Suppressor macrophage treated with lipopolysaccharide for 1 hour (primary cell): ENCODE results near the gene EFCAB6.

Source experiments
- DNase-seq, 3 donors: peaks; one replicate each; pipeline ENCODE4 v3.0.0-alpha.2; 2020 to 2022

The EFCAB6 gene

DNA sequence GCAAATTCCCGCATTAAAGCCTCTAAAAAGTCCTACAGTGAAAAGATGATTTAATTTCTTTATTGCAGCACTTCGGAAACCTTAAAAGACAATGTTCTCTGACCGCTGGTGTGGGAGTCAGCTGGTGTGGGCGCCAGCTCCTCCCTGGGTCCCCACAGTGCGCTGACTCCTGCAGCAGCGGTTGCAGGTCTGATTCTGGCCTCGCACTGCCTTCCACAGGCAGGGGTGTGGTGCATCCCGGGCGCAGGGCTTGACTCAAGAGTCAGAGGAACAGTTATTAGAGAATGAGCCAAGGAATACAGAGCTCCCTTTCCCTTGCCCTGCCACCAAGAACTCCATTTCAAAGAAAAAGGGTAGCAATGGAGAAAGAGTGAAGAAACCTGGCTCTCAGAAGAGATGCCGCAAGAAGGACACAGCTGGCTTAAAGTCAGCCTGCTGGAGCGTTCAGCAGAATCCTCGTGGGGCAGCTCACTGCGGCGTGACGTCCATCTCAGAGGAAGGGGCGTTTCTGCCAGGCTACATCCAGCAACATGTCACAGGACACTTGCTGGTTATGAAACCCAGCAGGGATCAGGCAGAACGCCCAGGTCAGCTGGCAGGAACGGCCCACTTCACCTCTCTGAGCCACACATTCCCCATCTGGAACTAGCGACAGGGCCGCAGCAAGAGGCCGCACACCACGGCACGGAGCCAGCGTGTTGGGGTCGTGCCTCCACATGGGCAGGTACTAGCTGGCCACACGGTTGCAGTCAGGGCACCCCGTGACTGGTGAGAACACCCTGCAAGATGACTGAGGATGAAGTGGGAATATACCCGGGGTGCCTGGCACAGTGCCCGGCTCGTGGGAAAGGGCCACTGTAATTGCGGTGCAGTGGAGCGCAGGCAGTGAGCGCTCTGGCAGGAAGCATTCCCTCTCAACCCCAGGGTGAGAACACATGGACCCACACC, 18.1 kb upstream of the EFCAB6 start:
- DNase-seq = no peak

DNA sequence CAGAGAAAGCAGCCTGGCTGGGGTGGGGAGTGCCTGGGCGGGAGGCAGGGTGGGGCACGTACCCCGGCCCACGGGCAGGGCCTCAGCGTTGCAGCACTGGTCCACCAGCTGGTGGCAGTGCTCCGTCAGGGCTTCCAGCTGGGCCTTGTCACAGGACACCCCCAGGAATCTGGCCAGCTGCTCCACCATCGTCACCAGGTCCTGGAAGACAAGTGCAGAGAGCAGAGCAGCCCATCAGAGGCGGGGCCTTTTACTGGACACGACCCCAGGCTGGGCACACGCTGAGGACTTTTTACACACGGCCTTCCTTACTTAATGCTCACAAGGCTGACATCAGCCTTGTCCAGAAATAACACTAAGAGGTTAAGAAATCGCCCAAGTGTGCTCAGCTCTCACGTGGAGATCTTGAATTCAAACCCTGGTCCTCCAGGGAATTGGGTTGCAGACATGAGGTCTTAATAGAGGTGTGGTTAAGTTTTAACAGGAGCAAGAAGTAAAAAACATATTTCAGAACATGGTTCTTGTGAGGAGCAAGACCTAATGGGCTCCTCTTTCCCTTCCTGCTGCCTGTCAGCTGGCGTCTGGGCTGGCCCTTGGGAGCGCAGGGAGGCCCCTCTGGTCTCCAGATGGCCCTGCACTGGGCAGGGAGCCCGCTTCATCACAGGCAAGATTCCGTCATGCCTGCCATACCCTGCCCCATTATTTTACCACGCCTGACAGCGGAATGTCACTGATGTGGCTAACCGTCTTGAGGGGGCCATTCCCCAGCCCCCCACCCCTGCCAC, 17.1 kb upstream of the EFCAB6 start:
- DNase-seq = no peak

DNA sequence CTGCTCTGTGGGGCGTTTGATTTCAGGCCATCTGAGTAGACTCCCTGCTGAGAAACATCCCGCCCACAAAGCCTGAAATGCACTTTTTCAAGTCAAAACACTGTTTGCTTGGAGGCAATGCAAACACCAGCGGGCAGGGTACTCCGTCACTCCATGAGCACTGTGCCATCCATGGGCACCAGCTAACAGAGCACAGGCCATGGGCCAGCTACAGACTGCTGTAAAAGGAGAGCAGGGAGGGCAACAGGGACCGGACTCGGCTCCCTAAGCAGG, 16.6 kb upstream of the EFCAB6 start:
- DNase-seq = no peak

DNA sequence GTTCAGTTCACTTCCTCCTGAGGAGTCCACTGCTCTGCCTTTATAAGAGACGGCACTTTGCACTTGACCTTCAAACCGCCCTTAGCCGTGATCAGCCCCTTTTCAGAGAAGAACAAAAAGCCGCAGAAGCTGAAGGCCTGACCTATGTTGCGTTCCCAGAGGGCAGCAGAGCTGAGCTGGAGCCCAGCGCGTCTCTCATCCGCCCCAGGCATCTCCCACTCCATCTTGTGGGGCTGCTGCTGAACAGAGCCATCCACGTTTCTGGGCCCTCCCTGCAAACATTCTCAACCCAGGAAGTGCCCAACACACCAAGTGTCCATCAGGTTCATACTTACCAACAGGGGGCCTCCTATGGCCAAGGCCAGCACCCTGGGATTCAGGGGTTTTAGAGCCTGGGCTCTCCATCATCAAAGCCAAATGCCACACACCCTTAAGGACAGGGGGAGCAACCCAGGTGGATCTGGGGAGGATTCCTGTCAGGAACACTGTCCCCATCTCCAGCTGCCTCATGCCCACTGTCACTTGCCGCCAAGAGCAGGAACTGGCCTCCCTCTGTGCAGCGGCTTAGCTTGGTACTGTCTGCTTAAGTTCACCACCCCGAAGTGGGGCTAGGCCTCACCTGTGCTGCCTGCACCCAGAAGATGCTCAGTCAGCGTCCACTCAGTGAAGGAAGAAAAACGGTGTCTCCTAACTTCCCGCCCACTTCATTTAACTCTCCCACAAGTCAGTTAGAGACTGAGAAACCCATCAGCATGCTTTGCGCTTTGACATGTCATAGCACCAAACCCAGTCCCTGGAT, 16.0 kb upstream of the EFCAB6 start:
- no peak for DNase-seq

DNA sequence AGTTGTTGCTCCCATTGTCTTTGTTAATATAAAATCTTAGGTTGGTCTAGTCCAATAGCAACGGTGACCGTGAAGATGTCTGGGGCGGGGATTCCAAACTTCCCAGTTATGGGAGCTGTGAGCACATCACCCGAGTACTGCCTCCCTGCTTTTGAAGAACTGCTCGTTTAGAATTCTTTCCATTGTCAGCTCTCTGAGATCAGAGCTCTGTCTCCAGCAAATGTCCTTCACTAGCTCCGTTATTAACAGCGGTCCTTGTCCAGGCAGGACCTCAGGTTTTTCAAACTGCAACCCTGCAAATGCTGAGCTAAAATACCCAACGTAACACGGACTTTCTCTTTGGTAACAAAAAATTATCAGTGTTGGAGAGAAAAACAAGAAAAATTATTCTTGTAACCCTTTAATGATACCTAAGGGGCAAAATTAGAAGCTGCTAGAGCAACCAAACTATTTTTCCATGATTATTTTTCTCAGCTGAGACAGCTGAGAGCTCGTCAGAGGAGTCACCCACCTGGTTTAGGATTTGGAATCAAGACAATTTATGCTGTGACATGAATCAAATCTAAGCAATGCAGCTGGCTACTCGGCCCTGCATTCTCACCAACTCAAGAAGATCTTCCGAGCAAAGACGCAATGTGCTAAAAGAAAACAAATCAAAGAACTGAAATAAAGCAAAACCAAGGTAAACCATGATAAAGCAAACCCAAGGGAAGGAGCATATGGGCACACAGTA, 15.1 kb upstream of the EFCAB6 start:
- DNase-seq = no peak

DNA sequence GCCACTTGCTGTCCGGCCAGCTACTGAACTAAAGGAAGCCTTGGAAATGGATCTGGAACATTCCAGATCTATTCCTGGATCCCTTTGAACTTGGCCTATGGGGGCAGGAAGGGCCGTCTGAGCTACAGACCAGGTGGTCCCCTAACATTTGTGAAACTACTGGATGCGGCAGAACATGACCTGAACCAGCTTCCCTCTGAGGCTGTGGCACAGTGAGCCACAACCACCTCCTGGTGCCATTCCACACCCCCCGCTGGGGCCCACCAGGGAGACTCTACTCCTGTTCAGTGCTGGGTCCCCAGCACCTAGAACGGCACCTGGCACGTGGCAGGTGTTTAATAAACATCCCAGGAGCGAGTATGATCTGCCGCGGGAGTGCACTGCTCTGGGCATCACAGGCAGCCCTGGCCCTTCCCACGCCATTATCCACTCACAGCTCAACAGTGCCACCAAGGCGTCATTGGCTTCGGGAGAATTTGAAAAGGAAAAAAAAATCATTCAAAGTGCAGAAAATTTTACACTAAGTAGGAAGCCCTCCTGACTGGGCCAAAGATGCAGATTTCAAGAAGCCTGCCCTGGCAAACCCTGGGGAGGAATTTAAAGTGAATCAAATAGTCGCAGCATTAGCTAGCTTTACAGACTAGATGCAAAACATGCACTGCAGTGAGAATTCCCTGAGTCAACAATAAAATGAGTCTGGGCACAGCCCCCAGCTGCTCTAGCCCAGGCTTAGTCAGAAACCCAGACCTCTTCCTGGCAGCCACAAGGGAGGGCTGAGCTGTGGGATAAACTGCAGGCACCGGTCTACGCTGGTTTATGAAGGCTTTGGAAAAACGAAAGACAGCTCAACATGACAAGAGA, 14.3 kb upstream of the EFCAB6 start:
- DNase-seq = peak in 2 of 3 donors; percentile 5 to 18

DNA sequence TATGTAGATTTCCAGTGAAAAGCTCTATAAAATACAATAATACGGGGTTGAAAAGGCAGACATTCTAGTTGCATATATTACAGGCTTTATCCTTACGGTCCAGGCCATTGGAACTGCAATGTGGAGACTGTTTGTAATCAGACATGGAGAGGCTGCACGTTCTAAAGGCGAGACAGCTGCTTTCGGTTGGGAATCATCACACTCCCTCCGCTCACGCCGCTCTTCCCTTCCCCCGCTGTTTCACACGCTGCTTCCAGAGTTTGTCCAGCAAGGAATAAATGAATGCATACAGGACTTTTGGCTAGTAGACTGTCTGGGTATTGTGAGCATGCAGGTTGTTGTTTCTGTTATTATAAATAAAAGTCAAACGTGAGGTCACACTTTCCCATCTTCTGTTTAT, 13.5 kb upstream of the EFCAB6 start:
- DNase-seq = no peak

DNA sequence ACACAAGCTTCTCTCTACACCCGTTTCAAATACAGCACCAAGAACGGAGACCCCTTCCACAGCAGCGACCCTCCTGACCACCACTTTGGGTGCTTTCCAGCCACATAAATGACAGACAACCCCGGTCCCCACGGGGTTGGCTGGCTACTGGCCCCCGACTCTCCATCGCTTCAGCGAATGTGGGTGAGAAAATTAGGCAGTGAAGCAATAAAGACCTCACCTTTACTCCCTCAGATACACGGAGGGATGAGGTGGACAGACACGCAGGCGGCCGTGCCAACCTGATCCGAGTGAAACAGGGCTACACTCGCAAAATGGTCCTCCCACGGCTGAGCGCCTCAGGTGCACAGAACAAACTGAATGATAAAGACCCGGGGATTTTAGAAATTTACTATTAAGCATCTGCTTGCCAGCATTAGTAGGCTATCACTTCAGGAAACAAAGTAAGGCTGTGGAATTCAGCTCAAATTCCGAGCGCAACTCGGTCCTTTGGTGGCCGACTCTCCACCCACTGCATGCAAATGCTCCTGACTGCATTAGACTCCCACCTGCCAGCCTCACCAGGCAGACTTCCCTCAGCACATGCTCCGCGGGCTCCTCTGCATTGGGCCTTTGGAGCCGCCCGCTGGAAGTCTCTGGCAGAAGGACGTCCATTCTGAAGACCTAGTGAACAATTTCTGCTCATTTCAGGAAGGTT, 12.8 kb upstream of the EFCAB6 start:
- DNase-seq = no peak

DNA sequence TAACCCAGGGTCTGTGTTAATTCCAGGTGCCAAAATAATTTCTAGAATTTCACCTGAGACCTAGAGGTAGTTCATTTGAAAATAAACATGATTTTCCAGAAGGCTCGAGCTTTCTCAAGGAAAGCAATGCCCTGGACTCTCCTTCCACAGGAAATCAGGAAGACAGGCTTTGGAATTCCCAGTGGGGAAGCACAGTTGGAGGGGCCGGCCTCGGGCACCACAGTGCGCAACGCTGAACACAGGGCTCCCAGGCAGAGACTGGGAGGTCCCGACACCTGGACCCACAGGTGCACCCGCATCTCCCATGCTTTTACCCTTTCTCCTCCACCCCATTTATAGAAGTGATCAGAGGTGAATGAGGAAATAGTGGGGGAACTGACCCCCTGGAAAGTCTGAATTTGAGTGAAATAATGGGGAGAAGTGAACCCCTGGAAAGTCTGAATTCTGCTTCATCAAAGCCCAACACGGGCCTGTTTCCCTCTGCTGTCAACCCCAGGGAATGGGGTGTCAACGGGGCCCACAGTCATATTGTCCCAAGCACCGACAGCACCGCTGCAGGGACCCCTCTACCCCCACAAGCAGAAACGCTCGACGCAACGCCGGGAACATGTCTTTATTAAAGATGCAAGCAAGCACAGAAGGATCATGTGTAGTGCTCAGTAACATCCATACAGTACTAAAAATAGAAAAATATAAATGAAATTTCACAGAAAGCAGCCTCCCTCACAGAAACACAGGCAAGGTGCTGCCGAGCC, 12.0 kb upstream of the EFCAB6 start:
- no peak for DNase-seq

DNA sequence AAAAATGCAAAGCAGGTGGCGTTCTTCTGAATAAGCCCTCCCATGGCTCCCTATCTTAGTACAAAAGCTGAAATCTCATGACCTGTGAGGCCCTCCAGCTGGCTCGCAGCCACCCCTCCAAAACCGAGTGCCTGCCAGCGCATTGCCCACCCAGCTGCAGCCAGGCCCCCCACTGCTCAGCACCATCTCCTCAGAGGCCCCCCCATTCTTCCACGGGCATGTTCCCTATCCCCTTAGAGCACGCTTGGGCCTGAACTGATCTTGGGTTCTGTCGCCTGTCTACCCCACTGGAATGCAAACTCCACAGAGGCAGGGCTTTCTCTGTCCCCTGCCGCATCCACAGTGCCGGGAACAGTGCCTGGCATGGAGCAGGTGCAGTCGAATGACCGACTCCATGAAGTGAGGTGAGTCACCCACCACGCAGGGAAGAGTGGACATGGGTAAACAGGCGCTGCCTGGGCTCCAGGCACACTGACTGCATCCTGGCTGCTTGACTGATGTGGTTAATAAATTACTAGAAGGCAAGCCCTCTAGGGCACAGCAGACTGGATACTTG, 11.3 kb upstream of the EFCAB6 start:
- DNase-seq = no peak

DNA sequence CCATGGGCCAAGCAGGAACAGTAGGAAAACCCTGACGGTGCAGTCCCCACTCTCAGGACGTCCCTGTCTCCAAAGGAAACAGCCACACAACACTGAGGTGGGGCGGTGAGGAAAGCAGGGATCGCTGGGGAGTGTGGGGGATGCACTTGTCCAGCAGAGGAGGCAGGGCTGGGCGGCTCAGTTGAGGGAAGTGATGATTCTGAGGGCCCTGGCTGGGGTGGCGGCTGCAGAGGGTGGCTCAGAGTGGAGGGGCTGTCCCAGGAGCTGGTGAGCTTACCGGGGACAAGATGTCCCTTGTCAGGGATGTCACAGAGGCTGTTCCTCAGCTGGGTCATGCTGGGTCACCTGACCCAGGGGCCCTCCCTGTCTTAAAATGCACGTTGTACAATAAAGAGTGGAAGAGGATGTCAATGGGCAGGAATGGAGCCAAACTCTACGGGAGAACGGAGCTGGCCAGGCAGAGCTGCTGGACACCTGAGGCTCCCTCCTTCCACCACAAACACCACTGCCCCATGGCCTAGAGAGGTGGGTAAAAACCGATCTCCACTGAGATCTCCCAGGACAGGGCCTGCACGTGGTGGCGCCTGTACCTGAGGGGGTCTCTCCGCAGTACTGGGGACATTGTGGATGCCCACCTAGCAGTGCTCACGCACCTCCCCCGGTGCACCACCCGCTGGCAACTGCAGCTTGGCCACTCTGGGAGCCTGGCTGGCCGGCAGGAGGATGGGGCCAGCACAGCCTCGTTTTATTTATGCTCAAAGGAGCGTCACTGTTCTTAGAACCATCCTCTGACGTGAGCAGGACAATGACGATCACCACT, 9.7 kb upstream of the EFCAB6 start:
- no peak for DNase-seq

DNA sequence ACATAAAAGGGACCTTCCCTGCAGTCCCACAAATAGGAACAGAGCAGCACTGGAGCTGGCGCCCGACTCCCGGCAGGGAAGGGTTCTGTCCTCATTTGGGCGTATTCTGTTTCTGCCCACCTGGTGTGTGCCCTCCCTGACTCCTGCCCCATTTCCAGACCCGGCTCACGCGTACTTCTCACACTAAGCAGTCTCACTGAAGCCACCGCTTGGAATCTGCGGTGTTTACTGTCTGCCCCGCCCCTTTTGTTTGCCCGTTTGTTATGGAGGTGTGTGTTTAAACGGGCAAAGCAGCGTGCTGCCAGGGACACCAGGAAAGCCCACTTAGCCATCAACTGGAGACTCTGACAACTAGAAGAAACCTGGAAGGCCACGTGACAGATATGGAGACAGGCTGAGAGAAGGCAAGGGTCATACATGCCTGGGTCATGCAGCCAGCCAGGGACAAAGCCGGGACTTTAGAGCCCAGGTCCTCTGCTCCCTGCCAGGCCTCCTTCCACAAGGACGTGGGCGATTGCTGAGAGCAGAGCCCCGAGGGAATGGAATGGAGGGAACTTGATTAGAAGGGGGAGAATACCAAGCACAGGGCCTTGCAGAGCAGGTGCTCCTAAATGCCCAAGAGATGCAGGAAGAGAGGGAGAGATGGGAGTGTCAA, 8.7 kb upstream of the EFCAB6 start:
- no peak for DNase-seq

DNA sequence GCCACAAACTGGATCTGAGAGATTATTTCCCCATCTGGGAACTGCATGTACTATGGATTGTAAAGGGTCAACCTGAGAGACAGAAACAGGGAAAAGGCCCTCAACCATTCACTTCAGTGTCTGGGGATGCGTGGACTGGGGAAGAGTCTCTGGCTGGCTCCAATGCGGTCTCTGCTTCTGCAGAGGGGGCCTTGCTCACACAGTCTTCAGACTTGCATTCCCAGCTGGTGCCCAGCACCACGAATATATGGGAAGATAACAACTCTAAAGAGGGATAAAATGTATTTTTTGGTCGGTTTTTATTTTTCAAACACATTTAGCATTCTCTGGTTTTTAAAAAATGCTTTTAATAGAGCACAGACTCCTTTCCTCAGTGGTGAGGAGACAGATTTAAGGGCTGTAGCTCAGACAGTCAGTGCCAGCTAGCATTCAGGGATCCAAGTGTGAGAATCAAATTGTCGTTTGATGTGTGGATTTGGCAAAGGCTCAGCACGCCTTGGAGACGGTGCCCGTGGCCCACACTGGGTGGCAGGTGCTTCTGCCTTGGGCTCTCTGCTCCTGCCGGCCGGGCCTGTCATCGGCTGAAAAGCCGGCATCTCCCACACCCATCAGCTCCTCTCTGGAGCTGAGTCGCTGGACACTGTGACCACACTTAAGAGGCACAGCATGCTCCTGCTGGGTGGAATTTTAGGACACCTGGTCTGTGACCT, 8.0 kb upstream of the EFCAB6 start:
- no peak for DNase-seq

DNA sequence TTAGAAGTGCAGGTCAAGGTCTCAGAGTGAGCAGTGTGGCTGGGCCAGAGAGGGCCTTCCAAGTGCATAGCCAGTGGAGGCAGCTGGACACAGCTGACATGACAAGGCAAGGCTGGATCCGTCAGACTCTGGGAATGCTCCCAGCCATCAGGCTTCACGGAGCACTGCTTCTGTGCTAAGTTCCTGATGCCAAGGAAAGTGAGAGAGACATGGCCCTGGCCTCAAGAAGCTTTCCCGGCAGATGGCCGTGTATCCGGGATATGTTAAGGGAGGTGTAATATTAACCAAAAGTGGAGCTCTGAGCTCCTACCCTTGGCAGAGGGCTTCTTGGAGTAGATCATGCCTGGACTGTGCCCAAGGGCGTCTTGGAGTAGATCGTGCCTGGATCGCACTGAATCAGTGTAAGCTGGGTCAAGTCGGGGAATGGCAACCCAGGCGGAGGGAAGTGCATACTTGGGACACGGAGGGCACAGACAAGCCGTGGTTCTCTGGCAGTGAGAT, 7.4 kb upstream of the EFCAB6 start:
- no peak for DNase-seq

DNA sequence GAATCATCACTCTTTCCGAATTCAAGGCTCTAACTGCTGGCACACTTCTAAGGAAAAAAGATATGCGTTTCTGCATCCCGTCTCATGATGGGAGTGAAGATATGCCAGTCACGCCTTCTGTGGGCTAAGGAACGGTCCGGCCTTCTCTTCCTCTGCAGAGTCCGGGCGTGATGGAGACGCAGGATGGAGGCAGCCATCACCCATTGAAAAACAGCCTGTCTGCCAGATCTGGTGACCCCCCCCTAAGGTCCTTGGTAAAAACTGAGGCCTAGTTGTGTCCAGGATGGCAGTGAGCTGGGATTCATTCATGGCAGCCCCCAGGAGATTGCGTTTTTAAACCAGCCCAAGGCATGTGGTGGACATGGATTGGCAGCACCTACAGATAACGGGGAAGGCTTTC, 6.9 kb upstream of the EFCAB6 start:
- DNase-seq = no peak

DNA sequence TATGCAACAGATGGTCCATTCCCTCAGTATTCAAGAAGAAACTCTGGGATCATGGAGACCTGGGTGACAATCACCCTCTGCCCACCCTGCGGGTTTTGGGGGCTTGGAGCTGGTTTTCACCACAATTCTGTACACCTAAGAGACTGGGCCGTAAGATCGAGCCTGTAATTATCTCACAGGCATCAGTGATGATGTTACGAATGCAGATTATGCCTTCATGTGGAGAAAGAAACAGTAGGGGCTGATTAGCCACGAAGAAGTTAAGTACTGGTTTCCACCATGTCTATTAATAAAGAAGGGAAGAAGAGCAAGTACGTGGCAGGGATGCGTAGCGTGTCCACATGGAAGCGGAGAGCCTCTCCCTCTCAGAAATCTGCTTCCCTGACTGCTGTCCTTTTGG, 5.3 kb upstream of the EFCAB6 start:
- DNase-seq = no peak

DNA sequence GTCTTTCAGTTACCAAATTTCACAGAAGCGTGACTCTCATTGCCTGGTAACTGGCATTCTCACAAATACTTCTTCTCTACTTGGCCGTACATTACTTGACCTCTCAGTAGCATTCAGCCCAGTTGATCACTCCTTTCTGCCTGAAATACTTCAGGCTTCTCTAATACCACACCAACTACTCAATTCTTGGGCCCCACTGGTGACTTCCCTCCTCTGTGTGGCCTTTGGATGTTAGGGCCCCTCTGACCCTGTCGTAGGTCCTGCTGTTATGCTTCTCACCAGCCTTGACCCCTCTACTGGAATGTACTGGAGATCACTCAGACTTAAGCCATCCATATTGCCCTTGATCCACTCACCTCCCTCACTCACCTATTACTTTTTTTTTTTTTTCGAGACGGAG, 2.2 kb upstream of the EFCAB6 start:
- DNase-seq = no peak

DNA sequence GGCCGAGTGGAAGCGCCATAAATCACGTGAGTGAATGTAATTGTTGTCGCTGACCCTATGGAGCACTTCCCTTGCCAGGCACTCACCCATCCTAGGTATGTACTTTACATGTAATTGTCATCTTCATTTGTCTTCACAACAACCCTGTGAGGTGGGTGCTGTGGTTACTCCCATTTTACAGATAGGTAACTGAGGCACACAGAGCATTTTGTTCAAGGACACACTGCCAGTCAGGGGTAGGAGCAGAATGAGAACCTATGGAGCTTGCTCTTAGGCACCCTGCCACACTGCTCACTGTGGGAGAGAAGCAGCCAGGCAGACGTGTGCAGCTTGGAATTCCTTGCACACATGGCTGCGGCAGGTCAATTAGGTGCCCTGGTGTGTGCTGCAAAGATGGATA, 785 bp upstream of the EFCAB6 start:
- DNase-seq = no peak
